HG02642 (cell line): ENCODE data around the gene PTH1R.

Source experiments
- ATAC-seq: cut with Tn5 transposase; IDR thresholded peaks from one replicate; pipeline ENCODE4 v1.9.1; 2021; ENCODE audit warnings: mild to moderate bottlenecking; ENCODE audit not compliant: unreplicated experiment, poor library complexity

Gene PTH1R

GRCh38 chr3:46939578-46940445, 62.3 kb downstream of the PTH1R start:
- no peak for ATAC-seq

GRCh38 chr3:46942076-46942475, 64.6 kb downstream of the PTH1R start:
- ATAC-seq = no peak

GRCh38 chr3:46942481-46943236, 65.1 kb downstream of the PTH1R start:
- no peak for ATAC-seq

GRCh38 chr3:46943237-46944187, 66.0 kb downstream of the PTH1R start:
- no peak for ATAC-seq

- ATAC-seq = no peak
Observed at GRCh38 chr3:46944191-46944590, 66.7 kb downstream of the PTH1R start.

- no peak for ATAC-seq
Observed at GRCh38 chr3:46946416-46946815, 68.9 kb downstream of the PTH1R start.

- ATAC-seq = no peak
Observed at GRCh38 chr3:46946856-46947545, 69.5 kb downstream of the PTH1R start.

GRCh38 chr3:46947546-46947901, 70.0 kb downstream of the PTH1R start:
- ATAC-seq = no peak

GRCh38 chr3:46947981-46948791, 70.7 kb downstream of the PTH1R start:
- no peak for ATAC-seq

GRCh38 chr3:46948830-46949671, 71.5 kb downstream of the PTH1R start:
- ATAC-seq = peak; percentile 39

GRCh38 chr3:46950177-46950576, 72.7 kb downstream of the PTH1R start:
- ATAC-seq = no peak

GRCh38 chr3:46950650-46951241, 73.2 kb downstream of the PTH1R start:
- no peak for ATAC-seq

GRCh38 chr3:46952813-46953212, 75.3 kb downstream of the PTH1R start:
- no peak for ATAC-seq
